IPS DF 6.9 (cell line): ENCODE data around the gene DLGAP1.

Source experiments
- DNase-seq: peaks from one replicate; pipeline ENCODE4 v3.0.0-alpha.2; 2013; ENCODE audit warnings: low read depth, low spot score
- H3K27ac ChIP-seq: one replicate; pipeline ENCODE4 v1.5.1; 2013; ENCODE audit warnings: low read length, control low read depth
- H3K27me3 ChIP-seq: 2 replicates; pipeline ENCODE4 v1.6.1; 2013; ENCODE audit warnings: mild to moderate bottlenecking, low read length; ENCODE audit not compliant: control insufficient read depth, insufficient read depth
- H3K36me3 ChIP-seq: 2 replicates; pipeline ENCODE4 v1.6.1; 2013; ENCODE audit warnings: low read length; ENCODE audit not compliant: control insufficient read depth, insufficient read depth
- H3K4me1 ChIP-seq: 2 replicates; pipeline ENCODE4 v1.6.1; 2013; ENCODE audit warnings: low read length; ENCODE audit not compliant: control insufficient read depth, insufficient read depth
- H3K4me3 ChIP-seq: 2 replicates; pipeline ENCODE4 v1.5.1; 2013; ENCODE audit warnings: mild to moderate bottlenecking, low read length
- H3K9me3 ChIP-seq: 2 replicates; pipeline ENCODE4 v1.6.1; 2013; ENCODE audit warnings: low read length, inconsistent platforms; ENCODE audit not compliant: control insufficient read depth, insufficient read depth
- WGBS: extraction: QIAGEN DNeasy Blood & Tissue Kit; methylation state at CpG from one replicate; pipeline ENCODE4 v1.1.7; 2013; ENCODE audit warnings: mixed read lengths, missing lambda C conversion rate; ENCODE audit not compliant: insufficient read length, insufficient coverage; 5-methylcytosine and 5-hydroxymethylcytosine counted together

DLGAP1 gene

GRCh38 chr18:4270988-4271387, 184.1 kb downstream of the DLGAP1 start:
- no peak for DNase-seq
- H3K27me3 ChIP-seq = no peaks in the 10 kb centered on the region
- no peaks in the 10 kb centered on the region for H3K36me3 ChIP-seq
- no peaks in the 10 kb centered on the region for H3K9me3 ChIP-seq
- no CpG with 5 or more reads among the region's 2 CpGs for WGBS
- H3K4me1 ChIP-seq = no peaks in the 10 kb centered on the region
- no peak overlapping the region for H3K4me3 ChIP-seq
- H3K27ac ChIP-seq = no peak overlapping the region

GRCh38 chr18:4270016-4270415, 185.1 kb downstream of the DLGAP1 start:
- WGBS = no CpG with 5 or more reads among the region's 3 CpGs
- no peak overlapping the region for H3K27ac ChIP-seq
- H3K4me1 ChIP-seq = no peaks in the 10 kb centered on the region
- no peaks in the 10 kb centered on the region for H3K27me3 ChIP-seq
- H3K36me3 ChIP-seq = no peaks in the 10 kb centered on the region
- H3K9me3 ChIP-seq = no peaks in the 10 kb centered on the region
- H3K4me3 ChIP-seq = no peak overlapping the region
- no peak for DNase-seq

- WGBS = no CpG with 5 or more reads among the region's 5 CpGs
- Histone ChIP-seq H3K4me1 (no peaks in the 10 kb centered on the region), H3K4me3 (no peak overlapping the region), H3K27me3 (no peaks in the 10 kb centered on the region), H3K27ac (no peak overlapping the region), H3K9me3 (no peaks in the 10 kb centered on the region), H3K36me3 (no peaks in the 10 kb centered on the region)
- no peak for DNase-seq
These were observed 187.5 kb downstream of the DLGAP1 start for GRCh38 chr18:4267641-4268040.

GRCh38 chr18:4264347-4264791, 190.7 kb downstream of the DLGAP1 start:
- no peaks in the 10 kb centered on the region for H3K27me3 ChIP-seq
- no CpG with 5 or more reads among the region's 4 CpGs for WGBS
- no peaks in the 10 kb centered on the region for H3K36me3 ChIP-seq
- H3K4me1 ChIP-seq = no peaks in the 10 kb centered on the region
- DNase-seq = no peak
- H3K27ac ChIP-seq = no peak overlapping the region
- no peaks in the 10 kb centered on the region for H3K9me3 ChIP-seq
- no peak overlapping the region for H3K4me3 ChIP-seq

- Histone ChIP-seq H3K4me1 (no peaks in the 10 kb centered on the region), H3K27me3 (no peaks in the 10 kb centered on the region), H3K9me3 (no peaks in the 10 kb centered on the region), H3K27ac (no peak overlapping the region), H3K36me3 (no peaks in the 10 kb centered on the region), H3K4me3 (no peak overlapping the region)
- DNase-seq = no peak
- WGBS = no CpG with 5 or more reads among the region's 3 CpGs
These were observed 195.0 kb downstream of the DLGAP1 start for GRCh38 chr18:4260107-4260506.

- no peak overlapping the region for H3K4me3 ChIP-seq
- H3K36me3 ChIP-seq = no peaks in the 10 kb centered on the region
- H3K27ac ChIP-seq = no peak overlapping the region
- no peaks in the 10 kb centered on the region for H3K9me3 ChIP-seq
- H3K4me1 ChIP-seq = no peaks in the 10 kb centered on the region
- DNase-seq = no peak
- no CpG with 5 or more reads among the region's 7 CpGs for WGBS
- H3K27me3 ChIP-seq = no peaks in the 10 kb centered on the region
These were observed 198.2 kb downstream of the DLGAP1 start for GRCh38 chr18:4256766-4257417.

- WGBS = no CpG with 5 or more reads among the region's 7 CpGs
- H3K4me3 ChIP-seq = no peak overlapping the region
These were observed 200.3 kb downstream of the DLGAP1 start for GRCh38 chr18:4254840-4255239.

GRCh38 chr18:4252829-4253228, 202.3 kb downstream of the DLGAP1 start:
- whole genome bisulfite sequencing = no CpG with 5 or more reads among the region's 4 CpGs
- Histone ChIP-seq H3K9me3 (no peaks in the 10 kb centered on the region), H3K36me3 (no peaks in the 10 kb centered on the region), H3K4me1 (no peaks in the 10 kb centered on the region), H3K4me3 (no peak overlapping the region), H3K27ac (no peak overlapping the region), H3K27me3 (no peaks in the 10 kb centered on the region)
- DNase-seq = no peak

More at GRCh38 chr18:4254840-4255239, 200.3 kb downstream of the DLGAP1 start:
- Histone ChIP-seq H3K27ac (no peak overlapping the region), H3K36me3 (no peaks in the 10 kb centered on the region), H3K4me1 (no peaks in the 10 kb centered on the region), H3K27me3 (no peaks in the 10 kb centered on the region), H3K9me3 (no peaks in the 10 kb centered on the region)
- DNase-seq = no peak

GRCh38 chr18:4251873-4252272, 203.2 kb downstream of the DLGAP1 start:
- Histone ChIP-seq H3K4me3 (no peak overlapping the region), H3K27ac (no peak overlapping the region), H3K4me1 (no peaks in the 10 kb centered on the region), H3K36me3 (no peaks in the 10 kb centered on the region), H3K9me3 (no peaks in the 10 kb centered on the region), H3K27me3 (no peaks in the 10 kb centered on the region)
- WGBS = no CpG with 5 or more reads among the region's 3 CpGs
- no peak for DNase-seq

- Histone ChIP-seq H3K4me3 (no peak overlapping the region), H3K36me3 (no peaks in the 10 kb centered on the region), H3K9me3 (no peaks in the 10 kb centered on the region), H3K4me1 (no peaks in the 10 kb centered on the region), H3K27me3 (no peaks in the 10 kb centered on the region), H3K27ac (no peak overlapping the region)
- WGBS = no CpG with 5 or more reads among the region's 2 CpGs
- DNase-seq = no peak
These were observed 203.9 kb downstream of the DLGAP1 start for GRCh38 chr18:4251206-4251605.

- Histone ChIP-seq H3K27ac (no peak overlapping the region), H3K36me3 (no peaks in the 10 kb centered on the region), H3K4me3 (no peak overlapping the region), H3K9me3 (no peaks in the 10 kb centered on the region), H3K4me1 (no peaks in the 10 kb centered on the region), H3K27me3 (no peaks in the 10 kb centered on the region)
- DNase-seq = no peak
- no CpG with 5 or more reads among the region's 2 CpGs for WGBS
These were observed 205.0 kb downstream of the DLGAP1 start for GRCh38 chr18:4250141-4250540.
